A673 (cell line): ENCODE data around the gene FGGY. TPM values are rescaled to one million over a fixed set of nuclear protein-coding genes. Genes with fewer than 3 reads are reported as not detected.
"Not testable (repeated sequence)": the region's sequence is repeated elsewhere in the genome, so short reads cannot be mapped to it uniquely, and the experiment has no call there.

Experiments used
- BruUV-seq: library from RNA; stranded (reverse); fragments of 400-500 nt; replicated peaks from 2 replicates; lab custom pipeline; 2021; lab: Mats Ljungman, UMichigan
- CTCF ChIA-PET: fragments of 300-600 bp; sonication (Branson Sonifier 250); formaldehyde crosslinking; loops from one replicate; lab custom pipeline; 2022; ENCODE audit warnings: antibody characterized with exemption; lab: Charles Lee
- POLR2A ChIA-PET: fragments of 300-600 bp; sonication (Branson Sonifier 250); formaldehyde crosslinking; loops from one replicate; lab custom pipeline; 2022; ENCODE audit warnings: antibody characterized with exemption; ENCODE audit not compliant: low non-redundant PET; lab: Charles Lee
- DNase-seq: peaks from one replicate; pipeline ENCODE4 v3.0.0-alpha.2; 2015; ENCODE audit warnings: low spot score
- H3K27ac ChIP-seq: fragments of 200-600 bp; sonication (generic); 2 replicates; pipeline ENCODE4 v1.5.1; 2016; ENCODE audit warnings: mixed run types, low read depth, mild to moderate bottlenecking, mixed read lengths, antibody characterized with exemption, low read length; ENCODE audit not compliant: poor library complexity, severe bottlenecking
- H3K27me3 ChIP-seq: fragments of 200-600 bp; sonication (generic); replicated peaks from 2 replicates; pipeline ENCODE4 v1.6.1; 2017; ENCODE audit warnings: mixed run types, low read depth, mild to moderate bottlenecking, mixed read lengths, antibody characterized with exemption, low read length; ENCODE audit not compliant: insufficient read depth, poor library complexity
- H3K36me3 ChIP-seq: fragments of 200-600 bp; sonication (generic); 2 replicates; pipeline ENCODE4 v1.6.1; 2016; ENCODE audit warnings: mixed run types, mild to moderate bottlenecking, mixed read lengths, antibody characterized with exemption, low read length; ENCODE audit not compliant: insufficient read depth, poor library complexity, severe bottlenecking
- H3K4me1 ChIP-seq: fragments of 200-600 bp; sonication (generic); 2 replicates; pipeline ENCODE4 v1.6.1; 2017; ENCODE audit warnings: mixed run types, mild to moderate bottlenecking, mixed read lengths, antibody characterized with exemption, low read length; ENCODE audit not compliant: insufficient read depth, poor library complexity, severe bottlenecking
- H3K4me3 ChIP-seq: fragments of 200-600 bp; sonication (generic); 2 replicates; pipeline ENCODE4 v1.5.1; 2016; ENCODE audit warnings: low read depth, mixed run types, mild to moderate bottlenecking, mixed read lengths, low read length; ENCODE audit not compliant: poor library complexity, severe bottlenecking
- H3K9me3 ChIP-seq: fragments of 200-600 bp; sonication (generic); 2 replicates; pipeline ENCODE4 v1.6.1; 2016; ENCODE audit warnings: mixed run types, low read depth, mild to moderate bottlenecking, mixed read lengths, antibody characterized with exemption, low read length; ENCODE audit not compliant: poor library complexity, severe bottlenecking
- EZH2 ChIP-seq: fragments of 200-600 bp; sonication (generic); IDR thresholded peaks from 2 replicates; pipeline ENCODE4 v1.6.1; 2017; ENCODE audit warnings: borderline replicate concordance, low read depth, mild to moderate bottlenecking, mixed read lengths, antibody characterized with exemption, low read length; ENCODE audit not compliant: poor library complexity, severe bottlenecking
- intact Hi-C: fragments of 100-400 bp; cut with micrococcal nuclease; formaldehyde crosslinking; loops from one replicate; pipeline ENCODE4 v1.10.0; 2022; ENCODE audit not compliant: unreplicated experiment
- total RNA-seq: library from RNA; stranded (reverse); gene quantifications from 2 replicates; pipeline ENCODE4 v1.2.3, GENCODE V29; 2021
- TF ChIP-seq, protein P1 (sequence below): fragments of 300-800, 200-600 bp; sonication (generic); conservative IDR thresholded peaks from 2 replicates; pipeline ENCODE4 v1.5.1; 2017; ENCODE audit warnings: low read depth, mild to moderate bottlenecking, antibody characterized with exemption, low read length, moderate library complexity, mixed read lengths

FGGY gene
- total RNA-seq, 1 experiment from 2014 or later, result 2.6 TPM

DNA sequence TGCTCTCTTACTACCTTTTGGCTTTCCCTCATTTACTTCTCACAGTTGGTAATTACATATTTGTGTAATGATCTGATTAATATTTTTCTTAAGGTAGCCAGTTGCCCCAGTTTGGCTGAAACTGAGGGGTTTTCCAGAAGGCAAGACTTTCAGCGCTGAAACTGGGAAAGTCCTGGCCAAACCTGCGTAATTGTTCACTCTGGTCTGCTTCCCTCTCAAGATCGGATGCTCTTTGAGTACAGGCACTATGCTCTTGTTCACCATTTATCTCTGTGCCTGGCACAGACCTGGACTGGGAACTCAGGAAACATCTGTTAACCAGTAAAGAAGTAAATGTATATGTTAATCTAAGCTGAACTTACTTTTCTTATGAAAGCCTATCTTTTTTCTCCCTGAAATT, 308.3 kb downstream of the FGGY start:
- no peak for DNase-seq

GRCh38 chr1:59605761-59606160, 308.9 kb downstream of the FGGY start:
- no peaks in the 10 kb centered on the region for H3K27me3 ChIP-seq
- no peak overlapping the region for H3K27ac ChIP-seq
- no peaks in the 10 kb centered on the region for H3K4me1 ChIP-seq
- CTCF ChIA-PET, result no interaction called here
- intact Hi-C loops, result no loop called here
- H3K36me3 ChIP-seq, result no peaks in the 10 kb centered on the region
- no peak for DNase-seq
- POLR2A ChIA-PET, result no interaction called here
- TF ChIP-seq, protein P1, sequence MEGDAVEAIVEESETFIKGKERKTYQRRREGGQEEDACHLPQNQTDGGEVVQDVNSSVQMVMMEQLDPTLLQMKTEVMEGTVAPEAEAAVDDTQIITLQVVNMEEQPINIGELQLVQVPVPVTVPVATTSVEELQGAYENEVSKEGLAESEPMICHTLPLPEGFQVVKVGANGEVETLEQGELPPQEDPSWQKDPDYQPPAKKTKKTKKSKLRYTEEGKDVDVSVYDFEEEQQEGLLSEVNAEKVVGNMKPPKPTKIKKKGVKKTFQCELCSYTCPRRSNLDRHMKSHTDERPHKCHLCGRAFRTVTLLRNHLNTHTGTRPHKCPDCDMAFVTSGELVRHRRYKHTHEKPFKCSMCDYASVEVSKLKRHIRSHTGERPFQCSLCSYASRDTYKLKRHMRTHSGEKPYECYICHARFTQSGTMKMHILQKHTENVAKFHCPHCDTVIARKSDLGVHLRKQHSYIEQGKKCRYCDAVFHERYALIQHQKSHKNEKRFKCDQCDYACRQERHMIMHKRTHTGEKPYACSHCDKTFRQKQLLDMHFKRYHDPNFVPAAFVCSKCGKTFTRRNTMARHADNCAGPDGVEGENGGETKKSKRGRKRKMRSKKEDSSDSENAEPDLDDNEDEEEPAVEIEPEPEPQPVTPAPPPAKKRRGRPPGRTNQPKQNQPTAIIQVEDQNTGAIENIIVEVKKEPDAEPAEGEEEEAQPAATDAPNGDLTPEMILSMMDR, result no peak
- no peak for TF ChIP-seq EZH2
- H3K9me3 ChIP-seq, result no peaks in the 10 kb centered on the region
- BruUV-seq, result no TSS peak
- H3K4me3 ChIP-seq, result no peak overlapping the region

More for the DNA sequence above, 308.3 kb downstream of the FGGY start:
- intact Hi-C loops, result no loop called here
- H3K9me3 ChIP-seq, result no peaks in the 10 kb centered on the region
- ChIA-PET CTCF (no interaction called here), POLR2A (no interaction called here)
- no peaks in the 10 kb centered on the region for H3K4me1 ChIP-seq
- H3K4me3 ChIP-seq, result no peak overlapping the region
- TF ChIP-seq, protein P1, result no peak
- TF ChIP-seq EZH2, result no peak
- H3K27me3 ChIP-seq, result no peaks in the 10 kb centered on the region
- H3K36me3 ChIP-seq, result no peaks in the 10 kb centered on the region
- H3K27ac ChIP-seq, result no peak overlapping the region
- BruUV-seq, result no TSS peak

GRCh38 chr1:59609245-59609644, 312.4 kb downstream of the FGGY start:
- ChIA-PET CTCF (no interaction called here), POLR2A (no interaction called here)
- Histone ChIP-seq H3K27ac (no peak overlapping the region), H3K4me3 (no peak overlapping the region), H3K4me1 (no peaks in the 10 kb centered on the region), H3K9me3 (no peaks in the 10 kb centered on the region), H3K27me3 (no peaks in the 10 kb centered on the region), H3K36me3 (no peaks in the 10 kb centered on the region)
- TF ChIP-seq, protein P1, result no peak
- no peak for TF ChIP-seq EZH2
- BruUV-seq, result no TSS peak
- no peak for DNase-seq
- intact Hi-C loops, result no loop called here

DNA sequence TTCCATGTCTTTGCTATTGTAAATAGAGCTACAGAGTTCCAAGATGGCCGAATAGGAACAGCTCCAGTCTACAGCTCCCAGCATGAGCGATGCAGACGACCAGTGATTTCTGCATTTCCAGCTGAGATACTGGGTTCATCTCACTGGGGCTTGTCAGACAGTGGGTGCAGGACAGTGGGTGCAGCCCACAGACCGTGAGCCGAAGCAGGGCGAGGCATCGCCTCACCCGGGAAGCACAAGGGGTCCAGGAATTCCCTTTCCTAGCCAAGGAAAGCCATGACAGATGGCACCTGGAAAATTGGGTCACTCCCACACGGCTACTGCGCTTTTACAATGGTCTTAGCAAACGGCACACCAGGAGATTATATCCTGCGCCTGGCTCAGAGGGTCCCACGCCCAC, 313.6 kb downstream of the FGGY start:
- H3K4me3 ChIP-seq, H3K36me3 ChIP-seq, BruUV-seq, intact Hi-C loops, H3K27ac ChIP-seq, DNase-seq, H3K9me3 ChIP-seq, H3K4me1 ChIP-seq, H3K27me3 ChIP-seq, CTCF ChIA-PET: not testable (repeated sequence)
- POLR2A ChIA-PET, result interaction anchor here (0.7 kb wide), 1 partner anchor 207 kb away, joined by 3 read pairs; no protein-coding TSS in a partner anchor
